Activated CD8-positive, alpha-beta memory T cell treated with anti-CD3 and anti-CD28 coated beads for 1 hour (primary cell): ENCODE data around the gene LYAR.

Experiments
- DNase-seq, 2 donors: peaks; one replicate each; pipeline ENCODE4 v3.0.0-alpha.2; 2020; ENCODE audit warnings: low read depth in 1 of 2; ENCODE audit errors: extremely low read depth in 1 of 2

The LYAR gene, protein sequence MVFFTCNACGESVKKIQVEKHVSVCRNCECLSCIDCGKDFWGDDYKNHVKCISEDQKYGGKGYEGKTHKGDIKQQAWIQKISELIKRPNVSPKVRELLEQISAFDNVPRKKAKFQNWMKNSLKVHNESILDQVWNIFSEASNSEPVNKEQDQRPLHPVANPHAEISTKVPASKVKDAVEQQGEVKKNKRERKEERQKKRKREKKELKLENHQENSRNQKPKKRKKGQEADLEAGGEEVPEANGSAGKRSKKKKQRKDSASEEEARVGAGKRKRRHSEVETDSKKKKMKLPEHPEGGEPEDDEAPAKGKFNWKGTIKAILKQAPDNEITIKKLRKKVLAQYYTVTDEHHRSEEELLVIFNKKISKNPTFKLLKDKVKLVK

DNA sequence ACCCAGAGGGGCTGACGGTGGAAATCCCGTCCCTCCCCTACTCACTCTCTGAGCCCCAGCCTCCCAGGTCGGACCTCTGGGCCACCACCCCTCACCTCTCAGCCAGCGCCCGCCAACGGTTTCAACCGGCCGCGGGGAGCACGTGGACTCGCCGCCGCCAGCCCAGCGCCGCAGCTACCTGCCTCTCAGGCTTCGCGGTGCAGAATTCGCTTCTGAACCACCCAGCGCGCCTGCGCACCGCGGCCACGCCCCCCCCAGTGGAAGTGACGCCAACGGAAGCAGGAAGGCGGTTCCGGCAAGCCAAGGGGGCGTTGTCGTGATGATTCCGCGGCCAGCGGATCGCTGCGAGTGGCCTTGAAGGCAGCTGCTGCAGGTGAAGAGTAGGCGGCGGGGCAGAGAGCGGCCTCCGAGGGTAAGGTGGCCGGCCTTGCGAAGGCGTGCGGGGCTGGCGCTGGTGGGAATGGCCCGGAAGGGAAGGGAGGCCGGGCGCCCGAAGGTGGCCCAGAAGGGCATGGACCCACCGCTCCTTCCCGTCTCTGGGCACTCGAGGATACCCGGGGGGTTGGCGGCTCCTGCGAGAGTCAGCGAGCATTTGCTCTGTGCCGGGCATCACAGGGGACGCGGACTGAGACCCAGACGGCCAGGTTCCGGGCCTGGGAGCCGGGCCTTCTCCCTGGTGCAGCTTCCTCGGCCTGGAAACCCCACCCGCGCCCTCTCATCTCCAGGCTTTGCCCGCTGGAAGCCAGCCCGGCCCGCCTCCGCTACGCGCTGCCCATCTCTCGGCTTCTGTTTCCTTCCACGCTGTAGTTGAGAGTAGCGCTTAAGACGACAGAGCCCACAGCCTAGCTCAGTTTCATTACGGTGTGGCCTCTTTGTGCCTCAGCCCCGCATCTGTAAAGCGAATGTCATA is at the start of gene LYAR, which contains the start of gene ZBTB49:
TSS of gene LYAR (minus strand) at position 214 of the 910 bp plus-strand sequence. CDS start 6,412 bp downstream, outside the sequence.
TSS of gene ZBTB49 (plus strand) at position 311 of the 910 bp plus-strand sequence. CDS start 9,695 bp downstream, outside the sequence.
- peak; percentile 87 to 97 for DNase-seq

DNA sequence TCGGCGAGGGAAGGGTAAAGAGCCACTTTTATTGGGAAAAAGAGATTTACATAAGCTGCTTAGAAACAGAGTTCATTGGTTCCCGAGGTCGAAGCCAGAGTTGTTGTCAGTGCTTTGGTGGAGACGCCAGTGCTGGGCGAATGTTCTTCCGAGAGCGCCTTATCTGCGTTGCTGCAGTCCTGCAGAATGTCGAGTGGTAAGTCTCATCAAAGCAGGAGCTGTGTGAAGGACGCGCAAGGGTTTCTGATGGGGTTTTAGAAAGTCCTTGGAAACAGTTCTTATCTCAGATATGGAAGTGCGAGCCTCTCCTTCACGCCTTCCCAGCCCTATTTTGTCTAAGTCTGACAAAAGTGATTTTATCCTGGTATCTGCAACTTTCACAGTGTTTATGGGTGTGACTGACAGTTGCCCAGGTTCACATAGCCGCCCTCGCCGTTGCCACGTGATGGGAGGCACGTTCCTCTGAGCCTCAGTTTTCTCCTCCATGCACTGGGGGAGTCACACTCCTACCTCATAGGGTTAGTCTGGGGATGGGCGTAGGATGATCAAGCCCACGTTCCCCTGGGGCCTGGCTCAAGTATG is 49.6 kb upstream of the LYAR start:
- DNase-seq: no peak

DNA sequence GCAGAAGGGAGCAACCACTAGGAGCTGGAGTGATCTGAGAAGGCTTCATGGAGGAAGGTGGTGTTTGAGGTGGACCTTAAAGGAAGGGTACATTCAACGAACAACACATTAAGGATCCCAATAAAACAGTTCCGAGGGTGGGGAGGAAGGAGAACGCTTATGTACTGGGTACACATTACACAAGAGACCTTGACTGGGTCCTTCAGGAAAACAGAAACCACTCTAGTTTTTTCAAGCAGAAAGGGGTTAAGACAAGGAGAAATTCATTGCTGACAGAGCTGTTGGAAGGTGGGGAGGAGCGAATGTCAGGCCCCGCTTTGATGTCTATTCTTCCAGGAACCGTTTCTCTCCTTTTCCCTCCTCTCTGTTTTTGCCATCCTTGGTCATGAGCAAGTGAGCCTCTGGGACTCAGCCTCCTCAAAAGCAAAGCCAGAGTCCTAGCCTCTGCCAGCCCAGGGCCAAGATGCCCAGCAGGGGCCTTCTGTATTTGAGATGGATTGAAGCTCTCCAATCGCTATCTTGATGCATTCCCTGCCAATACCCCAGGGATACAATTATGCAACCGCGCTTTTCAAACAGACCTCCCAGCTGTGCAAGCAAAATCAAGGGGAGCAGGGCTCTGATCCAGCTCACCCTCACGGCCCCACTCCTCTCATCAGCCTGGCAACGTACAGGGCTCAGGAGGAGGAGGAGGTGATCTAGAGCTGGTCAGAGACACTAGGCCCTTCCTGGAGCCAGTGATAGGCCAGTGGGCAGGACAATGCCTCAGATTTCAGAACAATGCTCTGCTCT is 48.5 kb upstream of the LYAR start:
- no peak for DNase-seq

DNA sequence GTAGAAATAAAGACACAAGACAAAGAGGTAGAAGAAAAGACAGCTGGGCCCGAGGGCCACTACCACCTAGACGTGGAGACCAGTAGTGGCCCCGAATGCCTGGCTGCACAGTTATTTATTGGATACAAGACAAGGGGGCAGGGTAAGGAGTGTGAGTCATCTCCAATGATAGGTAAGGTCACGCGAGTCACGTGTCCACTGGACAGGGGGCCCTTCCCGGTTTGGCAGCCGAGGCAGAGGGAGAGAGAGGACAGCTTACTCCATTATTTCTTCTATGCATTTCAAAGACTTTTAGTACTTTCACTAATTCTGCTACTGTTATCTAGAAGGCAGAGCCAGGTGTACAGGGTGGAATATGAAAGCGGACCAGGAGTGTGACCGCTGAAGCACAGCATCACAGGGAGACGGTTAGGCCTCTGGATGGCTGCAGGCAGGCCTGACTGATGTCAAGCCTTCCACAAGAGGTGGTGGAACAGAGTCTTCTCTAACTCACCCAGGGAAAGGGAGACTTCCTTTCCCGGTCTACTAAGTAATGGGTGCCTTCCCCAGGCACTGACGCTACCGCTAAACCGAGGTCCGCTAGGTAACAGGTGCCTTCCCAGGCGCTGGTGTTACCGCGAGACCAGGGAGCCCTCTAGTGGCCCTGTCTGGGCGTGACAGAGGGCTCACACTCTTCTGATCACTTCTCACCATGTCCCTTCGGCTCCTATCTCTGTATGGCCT is 45.0 kb upstream of the LYAR start:
- peak; percentile 45 to 59 for DNase-seq

DNA sequence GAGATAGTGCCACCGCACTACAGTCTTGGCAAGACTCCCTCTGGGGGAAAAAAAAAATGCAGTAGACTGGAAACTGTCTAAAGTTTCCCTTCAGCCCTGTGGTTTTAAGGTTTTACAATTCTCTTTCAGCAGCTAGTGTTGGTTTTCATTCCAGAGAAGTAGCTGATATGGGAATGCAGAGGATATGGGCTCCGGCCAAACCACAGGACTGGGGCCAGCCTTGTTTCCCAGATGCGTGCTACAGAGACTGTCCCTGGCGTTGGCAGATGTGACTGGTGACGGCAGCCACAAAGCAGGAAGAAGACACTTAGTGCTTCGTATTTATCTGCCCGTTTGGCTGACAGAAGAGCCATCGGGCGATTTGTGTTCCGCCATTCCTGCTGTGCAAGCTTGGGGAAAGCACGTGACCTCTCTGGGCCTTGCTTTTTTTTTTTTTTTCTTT is 43.3 kb upstream of the LYAR start:
- no peak for DNase-seq

DNA sequence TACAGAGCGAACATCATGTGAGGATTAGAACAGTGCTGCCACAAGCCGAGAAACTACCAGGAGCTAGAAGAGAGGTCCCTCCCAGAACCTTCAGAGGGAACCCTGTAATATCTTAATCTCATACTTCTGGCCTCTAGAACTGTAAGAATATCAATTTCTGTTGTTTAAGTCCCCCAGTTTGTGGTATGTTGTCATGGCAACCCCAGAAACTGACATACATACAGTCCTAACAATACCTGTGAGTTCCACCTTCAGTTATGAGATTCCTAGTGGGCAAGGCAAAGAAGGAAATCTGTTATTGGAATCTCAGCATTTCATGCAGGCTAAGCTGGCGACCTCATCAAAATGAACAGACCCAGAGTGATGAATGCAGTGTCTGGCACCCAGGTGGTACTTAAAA is 42.6 kb upstream of the LYAR start:
- DNase-seq: no peak

DNA sequence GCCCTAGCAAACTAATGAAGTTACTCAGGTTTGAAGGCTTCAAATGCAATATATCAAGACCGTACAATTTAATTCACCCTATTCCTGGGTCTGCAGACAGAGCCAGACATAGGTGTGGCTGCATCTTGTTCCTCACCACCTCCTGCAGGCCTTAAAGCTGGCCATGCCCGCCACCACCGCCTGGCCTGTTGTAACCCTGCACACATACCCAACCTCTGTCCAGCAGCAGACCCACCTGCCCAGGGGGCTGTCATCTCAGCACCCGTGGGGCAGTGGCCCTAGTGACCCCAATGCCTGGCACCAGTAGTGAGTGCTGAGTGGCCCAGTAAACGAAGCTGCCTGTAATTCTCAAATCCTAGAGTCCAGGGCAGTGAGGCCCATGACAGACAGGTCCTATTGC is 40.8 kb upstream of the LYAR start:
- no peak for DNase-seq

DNA sequence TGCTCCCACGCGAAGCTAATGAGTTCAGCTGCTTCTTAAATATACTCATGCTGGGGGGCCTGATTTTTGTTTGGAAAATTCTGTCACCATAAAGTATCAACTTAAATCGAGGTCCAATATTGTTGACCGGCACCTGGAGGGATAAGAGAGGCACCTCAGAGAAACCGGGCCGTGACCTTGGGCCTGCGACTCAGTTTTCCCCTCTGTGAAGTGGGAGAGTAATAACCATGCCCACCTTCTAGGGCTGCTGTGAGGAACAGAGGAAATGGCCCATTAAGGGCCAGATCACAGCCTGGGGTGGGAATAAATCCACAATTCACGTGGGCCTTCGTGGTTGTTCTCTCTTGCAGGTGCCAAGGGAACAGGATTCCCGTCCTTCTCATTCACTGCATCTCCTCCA is 39.5 kb upstream of the LYAR start:
- no peak for DNase-seq

DNA sequence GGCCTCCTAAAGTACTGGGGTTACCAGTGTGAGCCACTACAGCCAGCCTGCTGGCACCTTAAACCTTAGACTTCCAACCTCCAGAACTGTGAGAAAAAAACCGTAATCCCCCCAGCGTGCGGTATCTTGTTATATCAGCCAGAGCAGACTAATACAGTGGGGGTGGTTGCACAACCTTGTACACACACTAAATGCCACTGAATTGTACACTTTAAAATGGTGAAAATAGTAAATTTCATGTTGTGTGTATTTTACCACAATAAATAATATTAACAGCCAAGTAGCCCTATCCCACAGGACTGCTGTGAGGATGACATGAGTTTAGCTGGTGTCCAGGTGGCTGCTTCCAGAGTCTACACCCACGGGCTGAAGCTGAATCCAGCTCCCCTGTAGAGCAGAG is 38.9 kb upstream of the LYAR start:
- DNase-seq: no peak

DNA sequence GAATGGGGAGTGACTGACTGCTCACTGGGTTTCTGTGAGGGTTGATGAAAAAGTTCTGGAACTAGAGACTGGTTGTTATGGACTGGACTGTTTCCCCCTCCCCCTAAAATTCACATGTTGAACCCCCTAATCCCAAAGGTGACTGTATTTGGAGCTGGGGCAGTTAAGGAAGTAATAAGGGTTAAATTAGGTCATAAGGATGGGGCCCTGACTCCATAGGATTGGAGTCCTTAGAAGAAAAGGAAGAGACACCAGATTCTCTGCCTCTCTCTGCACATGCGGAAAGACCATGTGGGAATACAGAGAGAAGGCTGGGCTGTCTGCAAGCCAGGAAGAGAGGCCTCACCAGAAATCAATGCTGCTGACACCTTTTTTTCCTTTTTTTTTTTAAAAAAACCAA is 38.3 kb upstream of the LYAR start:
- no peak for DNase-seq

DNA sequence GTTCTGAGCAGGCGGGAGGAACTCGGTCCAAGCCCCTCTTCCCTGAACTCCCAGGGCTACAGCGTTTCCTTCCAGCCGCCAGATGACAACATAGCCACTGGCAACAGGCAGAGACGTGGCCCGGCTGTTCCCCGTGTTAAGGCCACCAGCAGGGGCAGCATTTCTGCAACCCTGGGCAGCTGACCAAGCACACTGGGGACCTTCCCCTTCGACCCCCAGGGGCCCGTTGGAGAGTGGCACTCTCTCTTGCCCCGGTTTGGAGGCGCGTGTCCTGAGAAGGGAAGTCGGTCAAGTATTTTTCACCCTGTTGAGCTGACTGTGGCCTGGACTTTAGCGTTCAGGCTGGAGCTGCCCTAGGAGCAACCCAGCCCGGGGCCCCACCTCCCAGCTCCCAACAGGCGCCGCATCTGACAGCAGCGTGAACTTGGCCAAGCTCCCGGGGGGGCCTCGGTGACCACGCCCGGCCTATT is 37.7 kb upstream of the LYAR start:
- no peak for DNase-seq

DNA sequence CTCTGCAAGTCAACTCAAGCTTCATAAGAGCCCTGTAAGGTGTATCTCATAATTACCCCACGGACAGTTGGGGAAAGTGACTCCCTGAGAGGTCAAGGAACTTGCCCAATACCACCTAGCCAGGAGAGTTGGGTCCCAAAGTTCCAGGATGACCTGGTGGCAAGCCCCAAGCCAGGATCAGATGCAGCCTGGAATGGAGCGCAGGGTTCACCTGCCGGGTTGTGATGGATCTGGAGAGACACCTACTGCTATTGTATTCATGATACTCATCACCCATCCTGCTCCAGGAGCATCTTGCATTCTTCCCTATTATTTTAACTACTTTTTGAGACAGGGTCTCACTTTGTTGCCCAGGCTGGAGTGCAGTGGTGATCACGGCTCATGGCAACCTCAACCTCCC is 36.2 kb upstream of the LYAR start:
- DNase-seq: no peak

DNA sequence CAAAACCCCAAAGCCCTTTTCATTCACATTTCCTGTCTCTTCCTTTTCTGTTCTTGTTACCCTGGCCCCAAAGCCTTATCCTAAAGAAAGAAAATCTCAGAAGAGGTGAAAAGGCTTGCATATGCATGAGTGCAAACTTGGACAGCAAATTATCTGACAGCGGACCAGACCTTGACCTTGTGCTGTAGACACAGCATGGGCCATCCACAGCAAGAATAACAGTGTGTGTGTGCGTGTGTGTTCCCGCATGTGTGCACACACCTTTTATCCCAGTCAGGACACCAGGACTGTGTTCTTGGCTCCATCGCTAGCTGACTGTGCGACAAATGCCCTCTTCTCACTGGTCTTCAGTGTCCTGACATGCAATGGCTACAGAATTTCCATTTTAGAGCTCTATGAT is 35.4 kb upstream of the LYAR start:
- DNase-seq: no peak

DNA sequence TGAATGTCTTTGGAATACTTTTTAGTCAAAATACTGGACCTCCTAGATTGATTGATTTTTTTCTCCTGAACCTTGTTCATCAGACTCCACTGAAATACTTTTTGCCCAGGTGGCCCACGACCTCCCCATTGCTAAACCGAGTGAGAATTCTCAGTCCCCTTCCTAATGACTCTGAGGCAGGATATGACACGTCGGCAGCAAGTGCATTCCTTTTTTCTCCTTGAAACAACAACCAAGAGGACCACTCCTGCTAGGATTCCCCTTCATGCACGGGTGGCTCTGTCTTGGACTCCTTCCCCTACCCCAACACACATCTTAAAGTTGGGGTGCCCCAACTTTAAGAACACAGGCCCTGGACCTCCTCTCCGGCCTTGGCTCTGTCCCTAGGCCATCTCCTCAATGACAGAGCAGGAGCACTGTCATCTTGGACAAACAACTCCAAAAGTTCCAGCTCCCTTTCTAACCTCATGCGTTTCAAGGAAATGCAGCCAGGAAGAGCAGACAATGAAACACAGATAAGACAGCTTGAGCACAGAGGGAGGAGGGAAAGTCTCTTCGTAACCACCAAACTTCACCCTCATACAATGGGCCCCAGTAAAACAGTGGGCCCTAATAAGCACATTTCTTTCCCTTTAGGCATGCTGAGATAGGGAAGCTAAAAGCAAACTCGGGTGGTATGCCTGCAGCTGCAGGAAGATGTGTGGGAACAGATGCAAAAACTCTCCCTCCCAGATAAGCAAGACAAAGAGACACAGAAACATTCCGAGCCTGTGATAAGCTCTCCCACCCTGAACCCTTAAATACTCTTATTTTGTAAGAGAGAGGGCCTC is 34.0 kb upstream of the LYAR start:
- DNase-seq: no peak

DNA sequence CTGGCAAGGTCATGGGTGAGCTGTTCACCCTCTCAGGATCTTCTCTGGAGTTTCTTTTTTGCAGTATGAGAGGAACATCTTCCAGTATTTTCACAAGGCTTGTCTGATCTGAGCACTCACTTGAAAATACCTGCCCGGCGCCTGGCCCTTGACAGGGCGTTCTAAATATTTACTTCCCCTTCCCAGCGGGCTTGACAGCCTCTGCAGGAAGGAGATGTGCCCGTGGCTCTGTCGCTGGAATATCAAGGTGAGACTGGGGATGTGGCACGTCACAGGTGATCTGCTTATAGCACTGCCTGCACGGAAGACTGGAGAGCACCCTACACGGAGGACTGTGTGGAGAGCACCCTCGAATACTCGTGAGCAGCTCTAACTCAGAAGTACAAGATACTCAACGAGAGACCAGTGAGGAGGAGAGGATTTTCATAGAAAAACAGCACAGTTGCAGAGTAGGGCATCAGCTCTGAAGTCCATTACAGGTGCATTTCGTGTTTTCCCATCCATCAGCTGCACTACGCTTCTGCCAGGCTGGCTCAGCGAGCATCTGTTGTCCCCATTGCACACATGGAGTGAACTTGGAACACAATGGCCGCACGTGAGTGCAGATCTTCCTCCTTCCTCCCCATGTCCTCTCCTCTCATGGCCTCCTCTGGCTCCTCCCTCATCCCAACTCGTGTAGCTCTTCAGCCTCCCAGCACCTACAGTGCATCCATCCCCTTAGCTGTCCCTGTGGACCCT is 32.2 kb upstream of the LYAR start:
- DNase-seq: no peak

DNA sequence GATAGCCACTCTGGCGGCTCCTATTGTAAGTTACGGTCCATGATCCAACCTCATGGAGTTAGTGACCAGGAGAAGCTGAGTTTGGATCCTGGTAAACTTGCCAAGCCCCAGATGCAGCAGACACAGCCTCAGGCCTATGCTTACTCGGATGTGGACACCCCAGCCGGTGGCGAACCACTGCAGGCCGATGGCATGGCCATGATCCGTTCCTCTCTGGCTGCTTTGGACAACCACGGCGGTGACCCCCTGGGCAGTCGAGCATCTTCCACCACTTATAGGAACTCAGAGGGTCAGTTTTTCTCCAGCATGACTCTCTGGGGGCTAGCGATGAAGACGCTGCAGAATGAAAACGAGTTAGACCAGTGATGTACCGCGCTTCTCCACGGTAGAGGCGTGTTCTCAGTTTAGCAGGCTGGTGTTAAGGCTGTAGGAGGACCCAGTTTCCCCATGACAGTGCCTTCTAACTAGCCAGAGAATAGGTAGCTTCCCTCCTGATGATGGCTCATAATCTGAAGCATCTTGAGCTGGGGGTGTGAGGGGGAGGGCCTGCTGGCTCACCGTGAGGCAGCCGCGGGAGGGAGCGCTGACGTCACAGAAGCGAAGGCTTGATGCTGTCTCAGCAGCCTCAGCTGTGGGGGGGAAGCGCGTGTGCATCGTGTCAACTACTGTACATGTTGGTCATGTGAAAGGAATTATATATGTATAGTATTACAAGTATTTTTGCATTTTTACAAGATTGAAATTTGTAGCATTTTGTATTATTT is 31.2 kb upstream of the LYAR start:
- DNase-seq: no peak

DNA sequence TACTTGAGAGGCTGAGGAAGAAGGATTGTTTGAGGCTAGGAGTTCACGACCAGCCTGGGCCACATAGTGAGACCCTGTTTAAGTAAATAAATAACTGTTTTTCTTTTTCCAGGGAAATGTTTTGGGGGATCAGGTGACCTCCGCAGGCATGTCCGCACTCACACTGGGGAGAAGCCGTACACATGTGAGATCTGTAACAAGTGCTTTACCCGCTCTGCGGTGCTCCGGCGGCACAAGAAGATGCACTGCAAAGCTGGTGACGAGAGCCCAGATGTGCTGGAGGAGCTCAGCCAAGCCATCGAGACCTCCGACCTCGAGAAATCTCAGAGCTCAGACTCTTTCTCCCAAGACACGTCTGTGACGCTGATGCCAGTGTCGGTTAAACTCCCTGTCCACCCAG is 30.6 kb upstream of the LYAR start:
- no peak for DNase-seq
